ENCODE results near the gene MT4.

DNA sequence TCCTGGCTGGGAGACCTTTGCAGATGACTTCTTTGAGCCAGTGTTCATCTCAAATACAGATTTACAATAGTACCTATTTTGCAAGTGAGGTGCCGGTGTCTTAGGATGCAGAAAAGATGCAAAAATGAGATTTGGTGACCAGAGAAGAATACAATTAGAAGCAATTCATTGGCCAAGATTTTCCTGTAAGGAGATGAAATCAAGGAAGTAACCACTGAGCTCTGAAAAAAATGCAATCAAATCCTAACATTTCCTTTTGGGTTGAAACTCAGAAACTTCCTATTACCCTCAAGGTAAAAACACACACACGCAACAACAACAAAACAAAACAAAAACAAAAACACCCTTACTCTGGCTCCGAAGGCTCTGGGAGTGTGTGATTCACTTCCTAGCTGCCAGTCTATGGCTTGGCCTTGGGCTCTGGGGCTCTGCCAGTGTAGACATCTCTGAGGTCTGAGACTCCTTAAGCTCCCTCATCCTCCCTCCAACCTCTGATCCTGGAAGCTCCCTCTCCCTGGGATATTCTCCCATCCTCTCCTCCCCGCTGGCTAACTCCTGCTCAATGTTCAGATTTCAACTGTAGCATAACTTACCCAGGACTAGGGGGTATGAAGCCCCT lies 16.8 kb upstream of the MT4 start:
- TF ChIP-seq EZH2phosphoT487 (IDR thresholded peaks at IDR 0.05; ENCODE audit: insufficient read depth, low read depth): no peak
- no peak for TF ChIP-seq EZH2 (IDR thresholded peaks at IDR 0.05; ENCODE audit: insufficient read depth, poor library complexity, severe bottlenecking)
